ENCODE results near the gene AXIN1.
"Not testable (repeated sequence)": the region's sequence is repeated elsewhere in the genome, so short reads cannot be mapped to it uniquely, and the experiment has no call there.

Gene AXIN1

DNA sequence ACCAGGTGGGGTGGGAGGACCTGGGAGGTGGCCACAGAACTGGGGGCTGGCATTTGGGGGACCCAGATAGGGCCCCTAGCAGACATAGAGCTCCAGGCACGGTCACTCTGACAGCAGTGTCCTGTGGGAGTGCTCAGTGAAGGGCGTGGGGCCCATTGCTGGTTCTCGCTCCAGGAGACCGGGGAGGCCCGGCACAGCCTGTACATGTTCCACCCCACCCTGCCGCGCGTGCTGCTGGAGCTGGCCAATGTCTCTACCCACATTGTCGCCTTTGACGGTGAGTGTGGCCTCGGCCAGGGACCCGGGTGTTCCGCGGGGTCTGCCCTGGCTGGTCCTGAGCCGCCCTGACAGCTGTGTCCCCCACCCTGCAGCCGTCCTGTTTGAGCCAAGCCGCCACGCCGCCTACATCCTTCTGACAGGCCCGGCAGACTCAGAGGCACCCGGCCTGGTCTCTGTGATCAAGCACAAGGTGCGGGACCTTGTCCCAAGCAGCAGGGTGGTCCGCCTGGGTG is 88.0 kb downstream of the AXIN1 start:
- DNase-seq = no peak

DNA sequence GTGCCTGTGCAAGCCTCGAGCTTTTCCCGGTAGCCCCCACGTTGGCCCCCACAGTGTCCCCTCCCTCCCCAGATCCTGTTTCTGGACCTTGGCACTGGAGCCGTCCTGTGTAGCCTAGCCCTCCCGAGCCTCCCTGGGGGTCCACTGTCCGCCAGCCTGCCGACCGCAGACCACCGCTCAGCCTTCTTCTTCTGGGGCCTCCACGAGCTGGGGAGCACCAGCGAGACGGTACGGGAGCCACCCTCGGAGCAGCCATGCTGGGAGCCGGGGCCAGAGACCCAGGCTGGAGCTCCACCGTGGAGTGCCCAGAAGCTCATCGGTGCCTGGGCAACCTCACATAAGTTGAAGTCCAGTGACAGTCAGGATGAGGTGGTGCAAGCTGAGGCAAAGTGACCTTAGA is 88.6 kb downstream of the AXIN1 start:
- DNase-seq = no peak

DNA sequence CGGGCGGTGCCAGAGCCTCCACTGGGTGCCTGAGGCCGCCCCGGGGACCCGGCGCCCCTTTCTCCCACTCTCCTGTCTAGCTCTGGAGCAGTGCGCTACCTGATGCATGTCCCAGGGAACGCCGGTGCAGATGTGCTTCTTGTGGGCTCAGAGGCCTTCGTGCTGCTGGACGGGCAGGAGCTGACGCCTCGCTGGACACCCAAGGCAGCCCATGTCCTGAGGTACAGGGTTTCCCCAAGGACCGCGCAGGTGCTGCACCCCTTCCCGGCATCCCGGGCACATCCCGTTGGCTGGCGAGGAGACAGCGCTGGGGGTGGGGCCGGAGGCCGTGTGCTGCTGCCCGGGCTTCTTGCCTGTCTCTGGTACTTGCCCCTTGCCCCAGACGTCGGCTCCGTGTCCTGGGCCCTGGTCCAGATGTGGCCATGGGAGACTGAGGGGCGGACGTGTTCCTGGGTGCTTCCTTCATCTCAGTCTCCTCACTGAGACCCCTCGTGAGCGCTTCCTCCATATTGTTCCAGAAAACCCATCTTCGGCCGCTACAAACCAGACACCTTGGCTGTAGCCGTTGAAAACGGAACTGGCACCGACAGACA is 89.2 kb downstream of the AXIN1 start:
- no peak for DNase-seq

DNA sequence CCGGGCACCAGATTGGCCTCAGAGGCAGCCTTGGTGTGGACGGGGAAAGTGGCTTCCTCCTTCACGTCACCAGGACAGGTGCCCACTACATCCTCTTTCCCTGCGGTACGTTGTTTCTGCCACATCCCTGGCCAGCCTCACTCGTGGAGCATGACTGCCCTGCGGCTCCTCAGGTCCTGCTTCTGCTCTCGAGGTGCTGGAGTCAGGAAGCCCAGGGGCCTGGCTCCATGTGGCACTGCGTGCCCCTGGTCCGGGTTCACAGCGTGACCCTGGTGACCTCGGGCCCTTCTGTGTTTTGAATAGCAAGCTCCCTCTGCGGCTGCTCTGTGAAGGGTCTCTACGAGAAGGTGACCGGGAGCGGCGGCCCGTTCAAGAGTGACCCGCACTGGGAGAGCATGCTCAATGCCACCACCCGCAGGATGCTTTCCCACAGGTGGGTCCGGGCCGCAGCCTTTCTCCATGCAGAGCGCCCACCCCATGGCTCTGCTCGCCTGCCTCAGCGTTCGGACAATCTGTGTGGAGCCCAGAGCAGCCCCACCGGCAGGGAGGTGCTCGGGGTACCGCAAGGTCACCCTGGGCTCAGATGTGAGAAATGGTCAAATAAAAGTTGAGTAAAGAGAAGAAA is 90.3 kb downstream of the AXIN1 start:
- no peak for DNase-seq

DNA sequence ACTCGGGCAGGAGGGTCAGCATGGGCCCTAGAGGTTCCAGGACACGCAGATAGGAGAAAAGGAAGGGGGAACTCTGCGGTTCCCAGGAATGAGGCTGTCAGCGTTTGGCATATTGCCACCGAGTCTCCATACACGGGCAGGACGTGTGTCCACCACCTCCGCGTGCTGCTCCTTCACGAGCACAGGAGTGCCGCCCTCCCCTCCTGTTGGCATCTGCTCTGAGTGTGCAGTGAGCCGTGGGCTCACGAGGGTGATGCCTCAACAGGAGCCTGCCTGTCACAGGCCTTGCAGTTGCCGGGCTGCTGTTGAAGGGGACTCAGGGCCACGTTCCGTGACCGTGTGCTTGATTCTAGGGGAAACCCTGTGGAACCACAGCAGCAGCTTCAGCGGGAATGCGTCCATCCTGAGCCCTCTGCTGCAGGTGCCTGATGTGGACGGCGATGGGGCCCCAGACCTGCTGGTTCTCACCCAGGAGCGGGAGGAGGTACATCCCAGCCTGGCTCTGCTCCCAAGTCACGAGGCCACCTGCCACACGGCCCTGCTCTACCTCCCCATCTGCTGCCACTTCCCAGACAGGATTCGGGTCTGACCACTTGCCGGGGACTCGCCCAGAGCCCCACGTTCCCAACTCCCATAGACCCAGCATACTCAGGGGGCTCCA is 91.4 kb downstream of the AXIN1 start:
- no peak for DNase-seq

DNA sequence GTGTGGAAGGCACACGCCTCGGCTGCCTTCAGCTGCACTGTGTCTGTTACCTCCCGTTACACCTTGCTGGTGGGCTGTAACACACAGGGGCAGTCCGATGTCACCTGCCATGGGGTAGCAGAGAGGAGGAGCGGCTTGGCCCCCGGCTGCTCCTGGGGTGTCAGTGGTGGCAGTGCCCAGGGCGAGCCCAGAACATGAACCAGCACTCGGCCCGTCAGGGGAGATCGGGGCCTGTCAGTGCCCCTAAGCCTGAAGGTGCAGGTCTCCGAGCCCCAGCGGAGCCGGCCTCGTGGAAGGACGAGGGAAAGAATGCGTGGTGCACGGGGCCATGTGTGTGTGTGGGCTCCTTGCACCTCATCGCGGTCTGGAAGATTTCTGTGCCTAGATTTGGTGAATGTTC is 92.2 kb downstream of the AXIN1 start:
- no peak for DNase-seq

DNA sequence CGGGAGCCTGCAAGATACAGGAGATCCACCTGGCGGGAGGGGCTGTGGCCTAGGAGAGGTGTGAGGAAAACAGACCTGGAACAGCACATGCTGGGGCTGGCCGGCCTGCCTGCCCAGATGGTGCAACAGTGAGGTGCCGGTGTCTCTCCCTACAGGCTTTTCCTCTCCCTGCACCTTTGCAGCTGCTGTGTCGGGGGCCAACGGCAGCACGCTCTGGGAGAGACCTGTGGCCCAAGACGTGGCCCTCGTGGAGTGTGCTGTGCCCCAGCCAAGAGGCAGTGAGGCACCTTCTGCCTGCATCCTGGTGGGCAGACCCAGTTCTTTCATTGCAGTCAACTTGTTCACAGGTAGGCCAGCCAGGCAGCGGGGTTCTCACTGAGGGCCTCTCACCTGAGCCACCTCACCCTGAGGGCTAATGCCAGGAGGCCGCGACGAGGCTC is 92.7 kb downstream of the AXIN1 start:
- no peak for DNase-seq

DNA sequence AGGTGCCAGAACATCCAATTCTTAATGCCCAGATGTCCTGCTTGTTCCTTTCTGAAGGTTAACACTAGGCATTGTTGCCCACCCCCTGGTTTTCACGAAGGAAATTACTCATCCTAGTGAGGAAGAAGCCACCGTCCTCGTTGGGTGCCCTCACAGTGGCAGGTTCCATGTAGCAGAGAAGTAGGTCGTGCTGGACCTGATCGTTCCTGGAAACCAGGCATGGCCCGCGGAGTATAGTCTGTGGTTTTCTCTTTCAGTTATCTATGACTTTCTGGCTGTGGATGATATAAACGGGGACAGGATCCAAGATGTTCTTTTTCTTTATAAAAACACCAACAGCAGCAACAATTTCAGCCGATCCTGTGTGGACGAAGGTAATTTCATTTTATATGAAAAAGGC is 93.3 kb downstream of the AXIN1 start:
- no peak for DNase-seq

DNA sequence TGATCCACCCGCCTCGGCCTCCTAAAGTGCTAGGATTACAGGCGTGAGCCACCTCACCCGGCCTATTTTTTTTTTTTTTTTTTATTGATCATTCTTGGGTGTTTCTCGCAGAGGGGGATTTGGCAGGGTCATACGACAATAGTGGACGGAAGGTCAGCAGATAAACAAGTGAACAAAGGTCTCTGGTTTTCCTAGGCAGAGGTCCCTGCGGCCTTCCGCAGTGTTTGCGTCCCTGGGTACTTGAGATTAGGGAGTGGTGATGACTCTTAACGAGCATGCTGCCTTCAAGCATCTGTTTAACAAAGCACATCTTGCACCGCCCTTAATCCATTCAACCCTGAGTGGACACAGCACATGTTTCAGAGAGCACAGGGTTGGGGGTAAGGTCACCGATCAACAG is 94.4 kb downstream of the AXIN1 start:
- DNase-seq = not testable (repeated sequence)

DNA sequence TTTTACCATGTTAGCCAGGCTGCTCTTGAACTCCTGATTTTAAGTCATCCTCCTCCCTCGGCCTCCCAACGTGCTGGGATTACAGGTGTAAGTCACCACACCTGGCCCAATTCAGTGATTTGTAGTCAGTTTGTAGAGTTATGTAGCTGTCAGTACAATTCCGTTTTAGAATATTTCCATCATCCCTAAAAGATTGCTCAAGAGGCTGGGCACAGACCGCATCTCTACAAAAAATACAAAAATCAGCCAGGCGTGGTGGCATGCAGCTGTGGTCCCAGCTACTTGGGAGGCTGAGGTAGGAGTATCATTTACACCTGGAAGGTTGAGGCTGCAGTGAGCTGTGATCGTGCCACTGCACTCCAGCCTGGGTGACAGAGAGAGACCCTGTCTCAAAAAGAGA is 97.3 kb downstream of the AXIN1 start:
- DNase-seq = no peak

DNA sequence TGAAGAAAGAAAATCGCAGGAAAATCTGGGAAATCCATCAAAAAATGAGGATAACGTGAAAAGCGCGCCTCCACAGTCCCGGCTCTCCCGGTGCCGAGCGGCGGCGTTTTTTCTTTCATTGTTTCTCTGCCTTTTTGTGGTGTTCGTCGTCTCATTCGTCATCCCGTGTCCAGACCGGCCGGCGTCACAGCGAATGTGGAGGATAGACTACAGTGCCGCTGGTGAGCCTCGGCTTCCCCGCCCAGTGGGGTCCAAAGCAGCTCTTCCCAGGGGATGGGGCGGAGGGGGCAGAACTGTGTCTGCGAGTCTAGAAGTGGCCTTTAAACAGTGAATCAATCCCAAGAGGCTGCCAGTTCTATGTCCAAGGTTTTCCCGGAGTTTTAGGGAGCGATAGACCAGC is 98.1 kb downstream of the AXIN1 start:
- no peak for DNase-seq

DNA sequence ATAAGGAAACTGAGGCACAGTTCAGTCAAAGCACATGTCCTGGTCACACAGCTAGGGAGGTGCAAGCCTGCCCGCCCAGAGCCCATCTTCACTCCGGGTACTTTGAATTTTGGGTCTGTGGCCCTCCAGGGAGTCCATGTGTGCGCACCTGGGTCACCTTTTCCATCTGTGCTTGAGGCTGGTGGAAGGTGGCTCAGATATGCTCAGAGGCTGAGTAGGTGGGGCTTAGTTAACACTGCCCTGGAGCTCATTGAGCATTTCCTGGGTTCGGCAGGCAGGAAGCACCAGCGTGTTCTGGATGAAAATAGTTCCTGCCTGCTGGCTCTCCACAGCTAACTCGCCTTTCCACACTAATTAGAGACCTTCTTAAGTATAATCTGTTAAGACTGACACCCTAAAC is 98.7 kb downstream of the AXIN1 start:
- no peak for DNase-seq

DNA sequence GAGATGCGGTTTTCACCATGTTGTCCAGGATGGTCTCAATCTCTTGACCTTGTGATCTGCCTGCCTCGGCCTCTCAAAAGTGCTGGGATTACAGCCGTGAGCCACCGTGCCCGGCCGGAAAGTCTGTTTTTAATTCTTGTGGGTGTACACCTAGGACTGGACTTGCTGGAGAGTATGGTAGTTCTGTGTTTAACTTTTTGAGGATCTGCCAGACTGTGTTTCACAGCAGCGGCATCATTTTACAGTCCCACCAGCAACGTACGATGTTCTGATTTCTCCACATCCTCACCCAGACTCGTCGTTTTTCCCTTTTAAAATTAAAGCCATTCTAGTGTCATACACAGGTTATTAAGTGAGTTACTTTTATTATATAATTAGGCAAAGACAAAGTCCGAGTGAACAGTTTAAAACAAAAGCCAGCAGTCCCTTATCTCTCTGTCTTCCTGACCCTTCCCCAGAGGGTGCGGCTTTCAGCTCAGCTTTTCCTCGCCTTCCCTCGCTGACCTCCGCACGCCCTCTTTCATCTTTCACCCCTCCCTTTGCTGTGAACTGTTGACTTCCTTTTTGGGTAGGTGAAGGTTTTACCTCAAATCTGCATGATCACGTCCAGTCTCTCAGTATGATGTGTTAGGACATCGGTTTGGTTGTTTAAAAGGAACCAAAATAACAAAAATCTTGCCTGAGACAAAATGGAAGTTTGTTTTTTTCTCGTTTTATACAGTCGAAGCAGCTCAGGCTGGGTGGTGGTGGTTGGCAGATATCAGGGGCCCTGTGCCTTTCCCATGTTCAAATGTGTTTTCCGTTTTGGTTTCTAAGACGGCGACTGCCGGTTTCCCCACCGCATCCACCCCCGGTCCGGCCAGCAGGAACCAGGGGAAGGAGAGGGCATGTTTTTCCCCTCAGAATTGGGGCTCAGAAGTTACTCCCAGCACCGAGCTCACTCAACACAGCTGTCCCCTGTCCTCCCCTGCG is 99.9 kb downstream of the AXIN1 start:
- no peak for DNase-seq

DNA sequence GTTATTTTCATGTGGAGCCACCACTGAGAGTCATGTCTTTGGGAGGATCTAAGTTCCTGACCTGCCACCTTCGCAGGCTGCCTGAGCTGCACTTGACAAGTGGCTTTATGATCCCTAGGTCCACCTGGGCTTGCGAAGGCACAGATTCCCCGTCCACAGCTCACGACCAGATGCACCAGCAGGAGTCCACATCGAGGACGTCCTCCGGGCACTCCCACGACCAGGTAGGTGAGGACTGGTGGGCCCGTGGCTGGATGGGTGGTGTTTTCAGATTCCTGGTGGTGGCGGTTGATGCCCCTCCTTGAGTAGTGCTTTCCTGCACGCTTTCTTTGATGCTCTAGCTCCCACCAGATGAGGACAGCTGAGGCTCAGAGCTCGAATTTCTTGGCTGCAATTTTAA is 103.1 kb downstream of the AXIN1 start:
- DNase-seq = no peak

DNA sequence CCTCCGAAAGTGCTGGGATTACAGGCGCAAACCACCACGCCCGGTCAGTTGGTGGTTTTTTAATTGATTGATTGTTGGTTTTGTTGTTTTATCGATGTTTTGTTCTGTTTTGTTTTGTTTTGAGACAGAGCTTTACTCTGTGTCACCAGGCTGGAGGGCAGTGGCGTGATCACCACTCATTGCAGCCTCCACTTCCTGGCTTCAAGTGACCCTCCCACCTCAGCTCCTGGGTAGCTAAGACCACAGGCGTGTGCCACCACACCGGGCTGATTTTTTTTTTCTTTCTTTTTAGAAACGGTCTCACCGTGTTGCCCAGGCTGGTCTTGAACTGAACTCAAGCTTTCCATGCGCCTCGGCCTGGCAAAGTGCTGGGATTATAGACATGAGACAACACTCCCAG is 105.5 kb downstream of the AXIN1 start:
- no peak for DNase-seq

DNA sequence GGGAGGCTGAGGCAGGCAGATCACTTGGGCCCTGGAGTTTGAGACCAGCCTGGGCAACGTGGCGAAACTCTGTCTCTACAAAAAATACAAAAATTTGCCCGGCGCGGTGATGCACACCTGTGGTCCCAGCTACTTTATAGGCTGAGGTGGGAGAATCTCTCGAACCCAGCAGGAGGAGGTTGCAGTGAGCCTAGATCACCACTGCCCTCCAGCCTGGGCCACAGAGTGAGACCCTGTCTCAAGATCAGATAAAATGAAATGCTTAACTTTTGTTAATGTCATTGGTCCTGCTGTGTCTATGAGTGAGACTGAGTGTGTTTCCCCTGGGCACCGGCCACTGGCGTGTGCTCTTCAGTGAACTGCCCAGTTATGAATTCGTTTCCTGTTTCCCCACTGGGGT is 107.4 kb downstream of the AXIN1 start:
- no peak for DNase-seq

DNA sequence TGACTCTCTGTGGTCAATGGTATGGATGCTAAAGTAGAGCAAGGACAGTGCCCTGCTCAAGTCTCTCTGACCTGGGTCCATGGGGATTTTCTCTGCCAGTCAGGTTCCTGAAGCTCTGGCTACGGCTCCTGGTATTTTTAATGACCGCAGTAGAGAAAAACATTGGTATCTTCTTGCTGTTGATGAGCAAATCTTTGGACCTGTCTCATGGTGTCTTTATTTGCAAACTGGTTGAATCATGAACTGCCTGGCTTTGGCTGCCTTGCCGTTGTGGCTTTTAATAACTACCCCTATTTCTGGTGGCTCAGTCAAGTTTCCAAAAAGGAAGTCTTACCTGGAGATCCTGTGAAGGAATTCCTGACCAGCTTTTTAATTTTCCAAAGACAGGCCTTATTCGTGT is 109.2 kb downstream of the AXIN1 start:
- DNase-seq = no peak

DNA sequence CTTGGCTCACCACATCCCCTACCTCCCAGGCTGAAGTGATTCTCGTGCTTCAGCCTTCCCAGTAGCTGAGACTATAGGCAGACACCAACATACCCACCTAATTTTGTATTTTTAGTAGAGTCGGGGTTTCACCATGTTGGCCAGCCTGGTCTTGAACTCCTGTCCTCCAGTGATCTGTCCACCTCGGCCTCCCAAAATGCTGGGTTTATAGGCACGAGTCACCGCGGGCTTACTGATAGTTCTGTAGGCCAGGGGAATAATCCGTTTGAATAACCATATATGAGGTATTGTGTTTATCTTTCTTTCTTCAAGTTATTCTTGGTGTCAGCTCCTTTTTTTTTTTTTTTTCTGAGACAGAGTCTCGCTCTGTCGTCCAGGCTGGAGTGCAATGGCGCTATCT is 110.2 kb downstream of the AXIN1 start:
- no peak for DNase-seq

DNA sequence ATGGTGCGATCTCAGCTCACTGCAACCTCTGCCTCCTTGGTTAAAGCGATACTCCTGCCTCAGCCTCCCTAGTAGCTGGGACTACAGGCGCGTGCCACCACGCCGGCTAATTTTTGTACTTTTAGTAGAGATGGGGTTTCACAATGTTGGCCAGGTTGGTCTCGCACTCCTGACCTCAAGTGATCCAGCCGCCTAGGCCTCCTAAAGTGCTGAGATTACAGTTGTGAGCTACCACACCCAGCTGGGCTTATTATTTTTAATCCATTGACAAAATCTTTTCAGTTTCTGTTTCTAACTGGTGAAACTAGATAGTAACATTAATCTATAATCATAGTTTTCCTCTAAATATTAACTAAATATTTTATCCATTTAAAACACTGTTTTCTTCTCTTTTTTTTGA is 112.0 kb downstream of the AXIN1 start:
- no peak for DNase-seq

DNA sequence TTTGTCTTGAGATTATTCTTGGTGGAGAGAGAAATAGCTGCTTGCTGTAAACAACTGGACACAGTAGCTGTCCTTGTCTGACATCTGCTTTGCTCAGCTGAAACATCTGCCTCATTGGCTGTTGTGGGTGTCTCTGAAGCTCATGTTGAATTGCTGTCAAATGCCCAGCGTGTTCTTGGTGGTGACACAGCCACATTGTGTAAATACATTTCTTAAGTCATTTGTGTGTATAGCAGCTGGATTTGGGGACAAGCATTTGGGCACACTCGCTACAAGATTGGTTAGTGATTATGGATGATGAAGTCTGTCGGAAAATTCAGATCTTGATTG is 112.6 kb downstream of the AXIN1 start:
- no peak for DNase-seq

Data from NCI-H1105 treated with DMSO at 0.1 percent for 48 hours (cell line).